Lung (tissue), 12 donors: Measurements from ENCODE around the gene AARS2. TPM values are rescaled to one million over a fixed set of nuclear protein-coding genes. Genes with fewer than 3 reads are reported as not detected.

ENCODE experiments used
- ATAC-seq: fragments of 200-7000 bp; cut with Tn5 transposase; one replicate; pipeline ENCODE4 v1.9.1; 2020; ENCODE audit warnings: moderate number of reproducible peaks; ENCODE audit not compliant: insufficient read depth, low FRiP score
- DNase-seq, 3 donors: peaks; one replicate each; pipeline ENCODE4 v3.0.0-alpha.2; 2013 to 2017
- H3K27ac ChIP-seq, 2 donors: one replicate each; pipeline ENCODE4 v1.5.1; 2013; ENCODE audit warnings: mild to moderate bottlenecking in 2 of 2, moderate library complexity in 2 of 2, control low read depth in 1 of 2, inconsistent platforms in 1 of 2, low read depth in 1 of 2, low read length in 1 of 2
- H3K27me3 ChIP-seq, 3 donors: one replicate each; pipeline ENCODE4 v1.5.1; 2013; ENCODE audit warnings: low read length in 2 of 3; ENCODE audit not compliant: control insufficient read depth in 3 of 3, insufficient read depth in 3 of 3
- H3K36me3 ChIP-seq, 4 donors: one replicate each; pipeline ENCODE4 v1.5.1; 2013; ENCODE audit warnings: low read length in 4 of 4, mild to moderate bottlenecking in 1 of 4, moderate library complexity in 1 of 4; ENCODE audit not compliant: control insufficient read depth in 4 of 4, insufficient read depth in 4 of 4
- H3K4me1 ChIP-seq, 5 donors: one replicate each; pipeline ENCODE4 v1.5.1; 2013; ENCODE audit warnings: low read length in 5 of 5, mild to moderate bottlenecking in 2 of 5, moderate library complexity in 1 of 5; ENCODE audit not compliant: control insufficient read depth in 5 of 5, insufficient read depth in 5 of 5
- H3K4me3 ChIP-seq: one replicate; pipeline ENCODE4 v1.5.1; 2013; ENCODE audit warnings: mild to moderate bottlenecking, control low read depth, moderate library complexity
- H3K9ac ChIP-seq, 2 donors: one replicate each; pipeline ENCODE4 v1.5.1; 2013; ENCODE audit warnings: low read length in 2 of 2, control low read depth in 1 of 2; ENCODE audit not compliant: insufficient read depth in 1 of 2
- H3K9me3 ChIP-seq, 4 donors: one replicate each; pipeline ENCODE4 v1.5.1; 2013; ENCODE audit warnings: low read length in 3 of 4, mild to moderate bottlenecking in 1 of 4, moderate library complexity in 1 of 4; ENCODE audit not compliant: control insufficient read depth in 4 of 4, insufficient read depth in 3 of 4
- WGBS, 2 donors: extraction: QIAGEN DNeasy Blood & Tissue Kit; methylation state at CpG; one replicate each; pipeline ENCODE4 v1.1.7; 2013; 5-methylcytosine and 5-hydroxymethylcytosine counted together
- polyA plus RNA-seq, 2 donors: library from polyadenylated mRNA; stranded (reverse); fragments of 200-250 nt; gene quantifications; one replicate each; pipeline ENCODE4 v1.2.1, GENCODE V29; 2013
- total RNA-seq, 2 donors: library from RNA; depleted of rRNA in 1 of 2; stranded (reverse); fragments of >200 nt in 1 of 2; gene quantifications; one replicate each; pipeline ENCODE4 v1.2.1, GENCODE V29; 2014 to 2021
- TF ChIP-seq, protein P1 (sequence below): IDR thresholded peaks from 2 replicates; pipeline ENCODE4 v1.5.1; 2012; ENCODE audit warnings: mild to moderate bottlenecking; ENCODE audit errors: control extremely low read depth, extremely low read depth
- donor health status: control.
- donor health status: control.
- donor health status: Bipolar disorder and iron deficiency.
- donor health status: healthy.
- donor health status: DM: yes; HTN: yes; CAD: no.

Gene AARS2
- total and polyA plus RNA-seq, 4 donors, result 4.8 to 13.7 (median 9.4) TPM

DNA sequence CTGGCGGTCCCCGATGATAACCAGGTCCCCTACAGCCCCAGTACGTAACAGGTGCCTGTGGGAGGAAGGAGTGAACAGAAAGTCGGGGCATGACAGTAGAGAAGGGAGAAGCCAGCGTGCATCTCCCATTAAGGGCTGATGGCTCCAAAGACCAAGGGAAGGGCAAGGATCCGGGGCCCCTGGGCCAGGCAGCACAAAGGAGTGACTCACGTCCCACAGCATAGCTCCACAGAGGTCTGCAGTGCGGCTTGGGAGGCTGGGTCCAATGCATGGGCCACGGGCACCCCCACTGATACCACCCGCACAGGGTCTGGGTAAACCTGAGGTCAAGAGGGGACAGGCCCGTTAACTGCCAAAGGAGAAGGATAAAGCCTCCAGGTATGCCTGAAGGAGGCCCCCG lies 10.3 kb downstream of the AARS2 start:
- Histone ChIP-seq H3K36me3 (peaks cover 0 to 70% (median 44%) of the 10 kb centered on the region in 4 donors), H3K27ac (no peak overlapping the region), H3K4me3 (no peak overlapping the region), H3K9me3 (peaks cover 0 to 2% (median 0%) of the 10 kb centered on the region in 4 donors), H3K27me3 (peaks cover 0 to 5% (median 0%) of the 10 kb centered on the region in 3 donors), H3K9ac (no peak overlapping the region), H3K4me1 (peaks cover 0 to 2% (median 0%) of the 10 kb centered on the region in 5 donors)
- TF ChIP-seq, protein P1, sequence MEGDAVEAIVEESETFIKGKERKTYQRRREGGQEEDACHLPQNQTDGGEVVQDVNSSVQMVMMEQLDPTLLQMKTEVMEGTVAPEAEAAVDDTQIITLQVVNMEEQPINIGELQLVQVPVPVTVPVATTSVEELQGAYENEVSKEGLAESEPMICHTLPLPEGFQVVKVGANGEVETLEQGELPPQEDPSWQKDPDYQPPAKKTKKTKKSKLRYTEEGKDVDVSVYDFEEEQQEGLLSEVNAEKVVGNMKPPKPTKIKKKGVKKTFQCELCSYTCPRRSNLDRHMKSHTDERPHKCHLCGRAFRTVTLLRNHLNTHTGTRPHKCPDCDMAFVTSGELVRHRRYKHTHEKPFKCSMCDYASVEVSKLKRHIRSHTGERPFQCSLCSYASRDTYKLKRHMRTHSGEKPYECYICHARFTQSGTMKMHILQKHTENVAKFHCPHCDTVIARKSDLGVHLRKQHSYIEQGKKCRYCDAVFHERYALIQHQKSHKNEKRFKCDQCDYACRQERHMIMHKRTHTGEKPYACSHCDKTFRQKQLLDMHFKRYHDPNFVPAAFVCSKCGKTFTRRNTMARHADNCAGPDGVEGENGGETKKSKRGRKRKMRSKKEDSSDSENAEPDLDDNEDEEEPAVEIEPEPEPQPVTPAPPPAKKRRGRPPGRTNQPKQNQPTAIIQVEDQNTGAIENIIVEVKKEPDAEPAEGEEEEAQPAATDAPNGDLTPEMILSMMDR, result no peak
- WGBS, 2 donors, result 97 to 100% methylated on average over 12 of the region's 12 CpGs
- ATAC-seq (no peak), DNase-seq (no peak)

DNA sequence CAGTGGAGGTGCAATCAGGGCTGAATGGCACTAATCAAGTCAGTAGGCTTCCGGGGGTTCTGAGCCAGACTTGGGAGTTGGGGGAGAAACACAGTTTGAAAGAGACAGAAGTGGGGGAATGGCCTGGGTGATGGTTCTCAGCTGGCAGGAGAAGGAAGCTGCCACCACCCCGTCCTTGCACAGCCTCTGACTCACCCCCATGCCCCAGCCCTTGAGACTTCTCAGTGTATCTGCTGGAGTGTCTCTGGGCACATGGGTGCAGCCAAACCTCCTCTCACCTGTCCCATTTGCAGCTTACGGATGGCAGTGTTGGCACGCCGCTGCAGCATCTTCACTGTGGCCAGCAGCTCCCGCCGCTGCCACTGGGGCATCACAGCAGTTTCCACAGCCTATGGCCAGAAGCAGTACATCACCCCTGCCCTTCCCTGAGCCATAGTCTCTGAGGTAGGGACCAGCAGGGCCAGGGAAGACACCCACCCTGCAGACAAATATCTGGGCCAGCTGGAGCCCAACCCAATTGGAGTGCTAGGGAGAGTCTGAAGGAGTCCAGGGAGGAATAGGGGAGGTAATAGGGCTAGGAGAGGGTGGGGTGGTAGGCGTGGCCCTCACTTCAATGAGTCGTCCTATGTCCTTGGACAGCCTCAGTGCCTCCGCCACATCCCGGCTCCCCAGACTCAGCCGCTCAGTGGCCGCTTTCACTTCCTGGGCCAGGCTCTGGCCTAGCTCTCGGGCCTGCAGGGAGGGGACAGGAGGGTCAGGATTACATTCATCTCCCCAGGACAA lies 11.2 kb downstream of the AARS2 start:
- H3K36me3 ChIP-seq, result peaks cover 0 to 63% (median 41%) of the 10 kb centered on the region in 4 donors
- H3K4me3 ChIP-seq, result no peak overlapping the region
- H3K27me3 ChIP-seq, result peaks cover 0 to 10% (median 0%) of the 10 kb centered on the region in 3 donors
- WGBS, 2 donors, result 89 to 93% methylated on average over 14 of the region's 14 CpGs
- peaks cover 0 to 10% (median 0%) of the 10 kb centered on the region in 5 donors for H3K4me1 ChIP-seq
- no peak for DNase-seq
- H3K27ac ChIP-seq, result no peak overlapping the region
- H3K9ac ChIP-seq, result no peak overlapping the region
- peaks cover 0 to 2% (median 0%) of the 10 kb centered on the region in 4 donors for H3K9me3 ChIP-seq
- no peak for ATAC-seq
- TF ChIP-seq, protein P1, result no peak

DNA sequence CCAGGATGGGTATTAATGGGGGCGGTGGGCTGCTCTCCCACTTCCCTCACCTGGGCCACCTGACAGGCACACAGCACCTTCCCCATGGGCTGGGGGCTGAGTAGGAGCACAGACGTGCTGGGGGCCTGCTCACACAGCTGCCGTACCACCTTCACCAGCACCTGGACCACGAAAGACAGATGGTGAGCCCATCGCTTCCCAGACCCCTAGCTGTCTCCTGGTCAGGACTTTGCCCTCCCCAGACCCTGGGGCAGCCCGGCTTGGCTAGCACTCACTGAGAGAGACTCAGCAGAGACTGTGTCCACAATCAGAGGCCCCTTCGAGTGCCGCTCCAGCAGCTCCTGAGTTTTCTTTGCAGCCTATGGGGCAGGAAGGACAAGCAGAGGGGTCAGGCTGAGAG lies 12.0 kb downstream of the AARS2 start:
- peaks cover 0 to 2% (median 0%) of the 10 kb centered on the region in 4 donors for H3K9me3 ChIP-seq
- H3K27ac ChIP-seq, result no peak overlapping the region
- TF ChIP-seq, protein P1, result no peak
- H3K4me3 ChIP-seq, result no peak overlapping the region
- 93 to 95% methylated on average over 8 of the region's 8 CpGs for WGBS, 2 donors
- H3K4me1 ChIP-seq, result peaks cover 0 to 12% (median 0%) of the 10 kb centered on the region in 5 donors
- H3K36me3 ChIP-seq, result peaks cover 0 to 56% (median 39%) of the 10 kb centered on the region in 4 donors
- DNase-seq (no peak), ATAC-seq (no peak)
- no peak overlapping the region for H3K9ac ChIP-seq
- H3K27me3 ChIP-seq, result peaks cover 0 to 19% (median 9%) of the 10 kb centered on the region in 3 donors
